ENCODE results near the gene LY6G6F.
A peak's percentile ranks its signal among the peaks of the same experiment; 100 is the strongest.

LY6G6F gene

GRCh38 chr6:31727034-31727716 lies 20.5 kb downstream of the LY6G6F start:
- DNase-seq, result no peak

- DNase-seq, result no peak
Observed at GRCh38 chr6:31727717-31728671, 21.3 kb downstream of the LY6G6F start.

- no peak for DNase-seq
Observed at GRCh38 chr6:31728767-31729514, 22.3 kb downstream of the LY6G6F start, which contains the start of gene DDAH2. DDAH2 (minus strand) TSS chr6:31729299; CDS start chr6:31729161, 138 bp downstream.

GRCh38 chr6:31729515-31729978 lies 22.9 kb downstream of the LY6G6F start:
- peak; percentile 86 for DNase-seq

GRCh38 chr6:31729979-31730630 lies 23.4 kb downstream of the LY6G6F start:
- DNase-seq, result peak; percentile 51

GRCh38 chr6:31730631-31731086 lies 24.0 kb downstream of the LY6G6F start:
- no peak for DNase-seq

- no peak for DNase-seq
Observed at GRCh38 chr6:31732029-31732428, 25.4 kb downstream of the LY6G6F start.

GRCh38 chr6:31733734-31734133 lies 27.1 kb downstream of the LY6G6F start:
- DNase-seq, result no peak

GRCh38 chr6:31734247-31734820 lies 27.7 kb downstream of the LY6G6F start:
- DNase-seq, result no peak

GRCh38 chr6:31734821-31735406 lies 28.2 kb downstream of the LY6G6F start:
- no peak for DNase-seq

- DNase-seq, result peak; percentile 82
Observed at GRCh38 chr6:31736021-31736767, 29.5 kb downstream of the LY6G6F start, which contains the start of gene CLIC1. CLIC1 (minus strand) TSS chr6:31736530; CDS start chr6:31736300, 230 bp downstream.

GRCh38 chr6:31736768-31737314 lies 30.2 kb downstream of the LY6G6F start:
- DNase-seq, result no peak

- peak; percentile 72 for DNase-seq
Observed at GRCh38 chr6:31737315-31737990, 30.8 kb downstream of the LY6G6F start.

GRCh38 chr6:31737991-31738979 lies 31.6 kb downstream of the LY6G6F start:
- DNase-seq, result peak; percentile 95

- DNase-seq, result peak; percentile 99
Observed at GRCh38 chr6:31739639-31740396, 33.2 kb downstream of the LY6G6F start, which contains the start of gene MSH5. MSH5 (plus strand) TSS chr6:31740005; CDS start chr6:31740467, 462 bp downstream.

GRCh38 chr6:31740397-31741223 lies 33.9 kb downstream of the LY6G6F start:
- no peak for DNase-seq

GRCh38 chr6:31741815-31742214 lies 35.1 kb downstream of the LY6G6F start:
- no peak for DNase-seq
